Activated T-cell treated with anti-CD3 and anti-CD28 coated beads, Interleukin-2, amount 50 U/mL, for 4 hours (primary cell): Measurements from ENCODE around the gene GPX1. TPM values are rescaled to one million over a fixed set of nuclear protein-coding genes. Genes with fewer than 3 reads are reported as not detected.
A peak's percentile ranks its signal among the peaks of the same experiment; 100 is the strongest.
"Not testable (repeated sequence)": the region's sequence is repeated elsewhere in the genome, so short reads cannot be mapped to it uniquely, and the experiment has no call there.

Experiments
- ATAC-seq, 2 donors: fragments of 200-7000 bp; cut with Tn5 transposase; one replicate each; pipeline ENCODE4 v1.10.0; 2021
- DNase-seq: peaks from one replicate; pipeline ENCODE4 v3.0.0-alpha.2; 2020
- H3K27me3 Mint-ChIP-seq: one replicate; pipeline ENCODE4 v1.8.0; 2021; ENCODE audit warnings: low read depth, mixed read lengths
- H3K36me3 Mint-ChIP-seq: one replicate; pipeline ENCODE4 v1.8.0; 2022; ENCODE audit warnings: mixed read lengths; ENCODE audit not compliant: insufficient read depth
- H3K4me1 Mint-ChIP-seq: one replicate; pipeline ENCODE4 v1.8.0; 2021; ENCODE audit warnings: low read depth, mixed read lengths
- H3K4me3 Mint-ChIP-seq: one replicate; pipeline ENCODE4 v1.8.0; 2021; ENCODE audit warnings: mild to moderate bottlenecking, moderate library complexity, mixed read lengths
- H3K9me3 Mint-ChIP-seq: one replicate; pipeline ENCODE4 v1.8.0; 2021; ENCODE audit warnings: mixed read lengths
- total RNA-seq, 3 donors: library from RNA; stranded (reverse); gene quantifications; one replicate each; pipeline ENCODE4 v1.2.1, GENCODE V29; 2021

Gene GPX1
- total RNA-seq: 100 to 1,000 TPM; 109 to 152 (median 132) TPM

GRCh38 chr3:49358217-49358883, at the start of gene GPX1:
TSS of gene GPX1 (minus strand) at chr3:49358353. CDS start at chr3:49358278, 75 bp downstream.
- H3K4me3 Mint-ChIP-seq: peak within 1 kb of the TSS; percentile 86
- DNase-seq (peak; percentile 55), ATAC-seq (peak; percentile 90 to 92)
- H3K36me3 Mint-ChIP-seq: peaks cover 28% of the 10 kb centered on the region
- peaks cover 24% of the 10 kb centered on the region for H3K4me1 Mint-ChIP-seq
- no peaks in the 10 kb centered on the region for H3K9me3 Mint-ChIP-seq
- H3K27me3 Mint-ChIP-seq: no peaks in the 10 kb centered on the region

GRCh38 chr3:49406571-49407565, 48.7 kb upstream of the GPX1 start:
- no peaks in the 10 kb centered on the region for H3K9me3 Mint-ChIP-seq
- peak overlapping the region; percentile 57 for H3K4me3 Mint-ChIP-seq
- H3K4me1 Mint-ChIP-seq: peaks cover 51% of the 10 kb centered on the region
- ATAC-seq (no peak), DNase-seq (no peak)
- H3K36me3 Mint-ChIP-seq: peaks cover 14% of the 10 kb centered on the region
- H3K27me3 Mint-ChIP-seq: no peaks in the 10 kb centered on the region

GRCh38 chr3:49405570-49405969, 47.4 kb upstream of the GPX1 start:
- Mint-ChIP-seq H3K36me3 (peaks cover 18% of the 10 kb centered on the region), H3K4me1 (peaks cover 60% of the 10 kb centered on the region)
- not testable (repeated sequence) for H3K4me3 Mint-ChIP-seq, H3K27me3 Mint-ChIP-seq, H3K9me3 Mint-ChIP-seq, ATAC-seq, DNase-seq

- Mint-ChIP-seq H3K4me1 (peaks cover 61% of the 10 kb centered on the region), H3K9me3 (no peaks in the 10 kb centered on the region), H3K4me3 (no peak overlapping the region), H3K36me3 (peaks cover 22% of the 10 kb centered on the region), H3K27me3 (no peaks in the 10 kb centered on the region)
- DNase-seq: no peak
- ATAC-seq: no peak
Observed at GRCh38 chr3:49403891-49404290, 45.7 kb upstream of the GPX1 start.

- ATAC-seq: no peak
- Mint-ChIP-seq H3K27me3 (no peaks in the 10 kb centered on the region), H3K4me3 (no peak overlapping the region), H3K36me3 (peaks cover 28% of the 10 kb centered on the region), H3K9me3 (no peaks in the 10 kb centered on the region), H3K4me1 (peaks cover 58% of the 10 kb centered on the region)
- DNase-seq: no peak
Observed at GRCh38 chr3:49401766-49402165, 43.6 kb upstream of the GPX1 start.

GRCh38 chr3:49399461-49399860, 41.3 kb upstream of the GPX1 start:
- no peak for DNase-seq
- peak; percentile 48 to 49 for ATAC-seq
- no peaks in the 10 kb centered on the region for H3K9me3 Mint-ChIP-seq
- H3K4me1 Mint-ChIP-seq: peaks cover 60% of the 10 kb centered on the region
- H3K4me3 Mint-ChIP-seq: no peak overlapping the region
- H3K36me3 Mint-ChIP-seq: peaks cover 33% of the 10 kb centered on the region
- H3K27me3 Mint-ChIP-seq: no peaks in the 10 kb centered on the region

- Mint-ChIP-seq H3K36me3 (peaks cover 31% of the 10 kb centered on the region), H3K27me3 (no peaks in the 10 kb centered on the region)
- peak in 1 of 2 donors; percentile 51 for ATAC-seq
Observed at GRCh38 chr3:49397470-49397869, 39.3 kb upstream of the GPX1 start.

GRCh38 chr3:49391310-49391709, 33.2 kb upstream of the GPX1 start:
- DNase-seq, H3K27me3 Mint-ChIP-seq, H3K9me3 Mint-ChIP-seq, ATAC-seq, H3K4me3 Mint-ChIP-seq: not testable (repeated sequence)
- Mint-ChIP-seq H3K36me3 (peaks cover 19% of the 10 kb centered on the region), H3K4me1 (peaks cover 52% of the 10 kb centered on the region)

More at GRCh38 chr3:49397470-49397869, 39.3 kb upstream of the GPX1 start:
- DNase-seq: no peak
- H3K4me3 Mint-ChIP-seq: peak overlapping the region; percentile 4
- no peaks in the 10 kb centered on the region for H3K9me3 Mint-ChIP-seq
- peaks cover 68% of the 10 kb centered on the region for H3K4me1 Mint-ChIP-seq

- ATAC-seq (no peak), DNase-seq (no peak)
- Mint-ChIP-seq H3K4me3 (no peak overlapping the region), H3K27me3 (no peaks in the 10 kb centered on the region), H3K9me3 (no peaks in the 10 kb centered on the region), H3K4me1 (peaks cover 50% of the 10 kb centered on the region), H3K36me3 (peaks cover 12% of the 10 kb centered on the region)
Observed at GRCh38 chr3:49389297-49389696, 31.1 kb upstream of the GPX1 start.

- H3K4me1 Mint-ChIP-seq: peaks cover 55% of the 10 kb centered on the region
- H3K27me3 Mint-ChIP-seq: no peaks in the 10 kb centered on the region
- DNase-seq (no peak), ATAC-seq (no peak)
- H3K36me3 Mint-ChIP-seq: peaks cover 14% of the 10 kb centered on the region
- no peaks in the 10 kb centered on the region for H3K9me3 Mint-ChIP-seq
- H3K4me3 Mint-ChIP-seq: no peak overlapping the region
Observed at GRCh38 chr3:49388289-49388820, 30.2 kb upstream of the GPX1 start.

- Mint-ChIP-seq H3K27me3 (no peaks in the 10 kb centered on the region), H3K4me1 (peaks cover 55% of the 10 kb centered on the region), H3K9me3 (no peaks in the 10 kb centered on the region), H3K4me3 (no peak overlapping the region), H3K36me3 (peaks cover 12% of the 10 kb centered on the region)
- DNase-seq (no peak), ATAC-seq (peak; percentile 40 to 70)
Observed at GRCh38 chr3:49387721-49388120, 29.6 kb upstream of the GPX1 start.

GRCh38 chr3:49386056-49386756, 28.1 kb upstream of the GPX1 start:
- Mint-ChIP-seq H3K4me1 (peaks cover 57% of the 10 kb centered on the region), H3K9me3 (no peaks in the 10 kb centered on the region), H3K4me3 (no peak overlapping the region), H3K27me3 (no peaks in the 10 kb centered on the region), H3K36me3 (peaks cover 12% of the 10 kb centered on the region)
- DNase-seq (no peak), ATAC-seq (no peak)

GRCh38 chr3:49385617-49386016, 27.5 kb upstream of the GPX1 start:
- DNase-seq (no peak), ATAC-seq (no peak)
- Mint-ChIP-seq H3K9me3 (no peaks in the 10 kb centered on the region), H3K36me3 (peaks cover 12% of the 10 kb centered on the region), H3K4me3 (no peak overlapping the region), H3K27me3 (no peaks in the 10 kb centered on the region), H3K4me1 (peaks cover 57% of the 10 kb centered on the region)

- no peaks in the 10 kb centered on the region for H3K27me3 Mint-ChIP-seq
- H3K4me3 Mint-ChIP-seq: no peak overlapping the region
- DNase-seq: no peak
- no peak for ATAC-seq
- H3K9me3 Mint-ChIP-seq: no peaks in the 10 kb centered on the region
- H3K36me3 Mint-ChIP-seq: peaks cover 10% of the 10 kb centered on the region
- peaks cover 60% of the 10 kb centered on the region for H3K4me1 Mint-ChIP-seq
Observed at GRCh38 chr3:49383387-49383786, 25.2 kb upstream of the GPX1 start.
